GM12878 (cell line): Measurements from ENCODE around the gene MEIG1. TPM values are rescaled to one million over a fixed set of nuclear protein-coding genes. Genes with fewer than 3 reads are reported as not detected.

Experiments
- CBX5 ChIP-seq: sonication (generic); IDR thresholded peaks from 2 replicates; pipeline ENCODE4 v1.6.1; 2016; ENCODE audit warnings: low read depth, moderate library complexity, mild to moderate bottlenecking, inconsistent platforms
- EP300 ChIP-seq, 2 experiments: fragments of 150-350 bp in 1 of 2; IDR thresholded peaks; 2 replicates each; pipeline ENCODE4 v1.6.1; 2011 to 2012; ENCODE audit warnings: low read depth in 2 of 2, low read length in 2 of 2, borderline replicate concordance in 1 of 2, improper control_type of control experiment in 1 of 2, inconsistent platforms in 1 of 2; ENCODE audit not compliant: control insufficient read depth in 1 of 2
- ESRRA ChIP-seq: IDR thresholded peaks from 2 replicates; pipeline ENCODE4 v1.6.1; 2012; ENCODE audit warnings: mild to moderate bottlenecking, low read length, improper control_type of control experiment
- HDAC6 ChIP-seq: fragments of 200-600 bp; sonication (generic); IDR thresholded peaks from one replicate; pipeline ENCODE4 v1.8.0; 2017; ENCODE audit warnings: antibody characterized with exemption; ENCODE audit not compliant: unreplicated experiment
- IKZF1 ChIP-seq: fragments of 450-650 bp; conservative IDR thresholded peaks from 2 replicates; pipeline ENCODE4 v1.6.1; 2017; ENCODE audit warnings: antibody characterized with exemption, mild to moderate bottlenecking
- KAT2A ChIP-seq: conservative IDR thresholded peaks from 2 replicates; pipeline ENCODE4 v1.6.1; 2011; ENCODE audit warnings: low read depth, low read length; ENCODE audit not compliant: control insufficient read depth
- LARP7 ChIP-seq: fragments of 450-650 bp; IDR thresholded peaks from 2 replicates; pipeline ENCODE4 v1.6.1; 2017; ENCODE audit warnings: mild to moderate bottlenecking
- NR2C1 ChIP-seq: fragments of 450-650 bp; IDR thresholded peaks from 2 replicates; pipeline ENCODE4 v1.6.1; 2017; ENCODE audit warnings: antibody characterized with exemption, mild to moderate bottlenecking, moderate library complexity
- PAX5 ChIP-seq: IDR thresholded peaks from 2 replicates; pipeline ENCODE4 v1.6.1; 2011; ENCODE audit warnings: low read depth, low read length, borderline replicate concordance
- RB1 ChIP-seq: fragments of 450-650 bp; formaldehyde crosslinking; IDR thresholded peaks from 2 replicates; pipeline ENCODE4 v1.6.1; 2017; ENCODE audit warnings: mild to moderate bottlenecking, borderline replicate concordance
- RFX5 ChIP-seq: IDR thresholded peaks from 2 replicates; pipeline ENCODE4 v1.6.1; 2011; ENCODE audit warnings: low read depth, low read length, improper control_type of control experiment
- TCF7 ChIP-seq: IDR thresholded peaks from 2 replicates; pipeline ENCODE4 v1.6.1; 2014; ENCODE audit warnings: antibody characterized with exemption, borderline replicate concordance
- polyA plus RNA-seq, 11 experiments: library from polyadenylated mRNA; depleted of rRNA in 4 of 11; unstranded in 6 of 11; stranded (reverse) in 5 of 11; fragments of >200 nt; fragmentation: Nextera tagmentation in 4 of 11; fragmentation: Illumina TruSeq in 1 of 11; extraction: Ambion mirVana in 4 of 11; extraction: Trizol in 1 of 11; gene quantifications; 1 replicate in 1 of 11; 2 replicates in 10 of 11; pipeline versions ENCODE4 v1.2.1 to v1.2.3, GENCODE V29; 2011 to 2016; ENCODE audit warnings: inconsistent platforms in 2 of 11, missing spikeins in 2 of 11, low read depth in 1 of 11
- total RNA-seq, 4 experiments: library from RNA; depleted of rRNA in 3 of 4; stranded (reverse); fragments of >200 nt in 3 of 4; fragmentation: Illumina TruSeq in 1 of 4; extraction: Trizol in 1 of 4; gene quantifications; 2 replicates each; pipeline versions ENCODE4 v1.2.1 to v1.2.3, GENCODE V29; 2013 to 2021
- TF ChIP-seq, protein P1 (sequence below): fragments of 450-650 bp; IDR thresholded peaks from 2 replicates; pipeline ENCODE4 v1.6.1; 2018; ENCODE audit warnings: borderline replicate concordance, mild to moderate bottlenecking; ENCODE audit not compliant: partially characterized antibody
- TF ChIP-seq, protein P2 (sequence below): fragments of 450-650 bp; IDR thresholded peaks from 2 replicates; pipeline ENCODE4 v1.6.1; 2016; ENCODE audit warnings: mild to moderate bottlenecking
- TF ChIP-seq, protein P3 (sequence below): IDR thresholded peaks from 2 replicates; pipeline ENCODE4 v1.6.1; 2012; ENCODE audit warnings: mild to moderate bottlenecking, low read depth, low read length
- TF ChIP-seq, protein P4 (sequence below): IDR thresholded peaks from 2 replicates; pipeline ENCODE4 v1.6.1; 2011; ENCODE audit warnings: mild to moderate bottlenecking, low read depth, low read length, moderate library complexity; ENCODE audit not compliant: insufficient replicate concordance

MEIG1 gene
- total and polyA plus RNA-seq, 10 of the 15 experiments (the other 5 are each of a cell fraction or from before 2014, with no cell fraction given): 0.13 to 1.9 (median 0.80) TPM; not detected in 2

DNA sequence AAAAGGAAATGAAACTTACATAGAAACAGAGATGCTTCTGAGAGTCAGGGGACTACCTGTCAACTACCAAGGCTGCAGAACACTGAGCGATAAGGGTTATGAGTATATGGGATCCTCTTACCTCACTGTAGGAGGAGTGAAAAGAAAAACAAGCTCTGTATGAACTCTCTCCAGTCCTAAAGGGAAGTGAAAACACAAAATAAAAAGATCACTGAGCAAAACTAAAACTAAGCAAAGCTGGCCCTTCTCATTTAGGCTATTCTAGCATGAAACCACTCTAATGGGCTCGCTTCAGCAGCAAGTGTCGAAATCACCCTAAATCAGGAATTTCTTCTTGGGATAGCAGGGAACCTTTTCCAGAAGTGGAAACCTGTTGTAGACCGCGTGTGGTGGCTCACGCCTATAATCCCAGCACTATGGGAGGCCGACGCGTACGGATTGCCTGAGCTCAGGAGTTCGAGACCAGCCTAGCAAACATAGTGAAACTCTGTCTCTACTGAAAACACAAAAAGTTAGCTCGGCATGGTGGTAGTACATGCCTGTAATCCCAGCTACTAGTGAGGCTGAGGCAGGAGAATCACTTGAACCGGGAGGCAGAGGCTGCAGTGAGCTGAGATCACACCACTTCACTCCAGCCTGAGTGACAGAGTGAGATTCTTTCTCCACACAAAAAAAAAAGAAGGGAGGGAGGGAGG, 32.3 kb upstream of the MEIG1 start (continued):
- TF ChIP-seq, protein P1, sequence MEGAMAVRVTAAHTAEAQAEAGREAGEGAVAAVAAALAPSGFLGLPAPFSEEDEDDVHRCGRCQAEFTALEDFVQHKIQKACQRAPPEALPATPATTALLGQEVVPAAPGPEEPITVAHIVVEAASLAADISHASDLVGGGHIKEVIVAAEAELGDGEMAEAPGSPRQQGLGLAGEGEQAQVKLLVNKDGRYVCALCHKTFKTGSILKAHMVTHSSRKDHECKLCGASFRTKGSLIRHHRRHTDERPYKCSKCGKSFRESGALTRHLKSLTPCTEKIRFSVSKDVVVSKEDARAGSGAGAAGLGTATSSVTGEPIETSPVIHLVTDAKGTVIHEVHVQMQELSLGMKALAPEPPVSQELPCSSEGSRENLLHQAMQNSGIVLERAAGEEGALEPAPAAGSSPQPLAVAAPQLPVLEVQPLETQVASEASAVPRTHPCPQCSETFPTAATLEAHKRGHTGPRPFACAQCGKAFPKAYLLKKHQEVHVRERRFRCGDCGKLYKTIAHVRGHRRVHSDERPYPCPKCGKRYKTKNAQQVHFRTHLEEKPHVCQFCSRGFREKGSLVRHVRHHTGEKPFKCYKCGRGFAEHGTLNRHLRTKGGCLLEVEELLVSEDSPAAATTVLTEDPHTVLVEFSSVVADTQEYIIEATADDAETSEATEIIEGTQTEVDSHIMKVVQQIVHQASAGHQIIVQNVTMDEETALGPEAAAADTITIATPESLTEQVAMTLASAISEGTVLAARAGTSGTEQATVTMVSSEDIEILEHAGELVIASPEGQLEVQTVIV: no peak
- TF ChIP-seq EP300 (IDR thresholded peaks at IDR 0.05; ENCODE audit: borderline replicate concordance in 1 of 2, control insufficient read depth in 1 of 2, low read depth in 2 of 2, low read length in 2 of 2) (peak in 1 of 2 experiments; percentile 73; a peak in 2 of 4 replicates), NR2C1 (no peak), KAT2A (no peak), LARP7 (no peak), PAX5 (peak; percentile 29; the same call in 1 of the 2 replicates), CBX5 (peak; percentile 50; the same call in 1 of the 2 replicates), IKZF1 (peak; percentile 94), RFX5 (no peak), HDAC6 (no peak), TCF7 (no peak; the same call in 1 of the 2 replicates), ESRRA (no peak), RB1 (no peak)
- TF ChIP-seq, protein P2, sequence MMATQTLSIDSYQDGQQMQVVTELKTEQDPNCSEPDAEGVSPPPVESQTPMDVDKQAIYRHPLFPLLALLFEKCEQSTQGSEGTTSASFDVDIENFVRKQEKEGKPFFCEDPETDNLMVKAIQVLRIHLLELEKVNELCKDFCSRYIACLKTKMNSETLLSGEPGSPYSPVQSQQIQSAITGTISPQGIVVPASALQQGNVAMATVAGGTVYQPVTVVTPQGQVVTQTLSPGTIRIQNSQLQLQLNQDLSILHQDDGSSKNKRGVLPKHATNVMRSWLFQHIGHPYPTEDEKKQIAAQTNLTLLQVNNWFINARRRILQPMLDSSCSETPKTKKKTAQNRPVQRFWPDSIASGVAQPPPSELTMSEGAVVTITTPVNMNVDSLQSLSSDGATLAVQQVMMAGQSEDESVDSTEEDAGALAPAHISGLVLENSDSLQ: peak; percentile 24; the same call in 1 of the 2 replicates
- TF ChIP-seq, protein P3, sequence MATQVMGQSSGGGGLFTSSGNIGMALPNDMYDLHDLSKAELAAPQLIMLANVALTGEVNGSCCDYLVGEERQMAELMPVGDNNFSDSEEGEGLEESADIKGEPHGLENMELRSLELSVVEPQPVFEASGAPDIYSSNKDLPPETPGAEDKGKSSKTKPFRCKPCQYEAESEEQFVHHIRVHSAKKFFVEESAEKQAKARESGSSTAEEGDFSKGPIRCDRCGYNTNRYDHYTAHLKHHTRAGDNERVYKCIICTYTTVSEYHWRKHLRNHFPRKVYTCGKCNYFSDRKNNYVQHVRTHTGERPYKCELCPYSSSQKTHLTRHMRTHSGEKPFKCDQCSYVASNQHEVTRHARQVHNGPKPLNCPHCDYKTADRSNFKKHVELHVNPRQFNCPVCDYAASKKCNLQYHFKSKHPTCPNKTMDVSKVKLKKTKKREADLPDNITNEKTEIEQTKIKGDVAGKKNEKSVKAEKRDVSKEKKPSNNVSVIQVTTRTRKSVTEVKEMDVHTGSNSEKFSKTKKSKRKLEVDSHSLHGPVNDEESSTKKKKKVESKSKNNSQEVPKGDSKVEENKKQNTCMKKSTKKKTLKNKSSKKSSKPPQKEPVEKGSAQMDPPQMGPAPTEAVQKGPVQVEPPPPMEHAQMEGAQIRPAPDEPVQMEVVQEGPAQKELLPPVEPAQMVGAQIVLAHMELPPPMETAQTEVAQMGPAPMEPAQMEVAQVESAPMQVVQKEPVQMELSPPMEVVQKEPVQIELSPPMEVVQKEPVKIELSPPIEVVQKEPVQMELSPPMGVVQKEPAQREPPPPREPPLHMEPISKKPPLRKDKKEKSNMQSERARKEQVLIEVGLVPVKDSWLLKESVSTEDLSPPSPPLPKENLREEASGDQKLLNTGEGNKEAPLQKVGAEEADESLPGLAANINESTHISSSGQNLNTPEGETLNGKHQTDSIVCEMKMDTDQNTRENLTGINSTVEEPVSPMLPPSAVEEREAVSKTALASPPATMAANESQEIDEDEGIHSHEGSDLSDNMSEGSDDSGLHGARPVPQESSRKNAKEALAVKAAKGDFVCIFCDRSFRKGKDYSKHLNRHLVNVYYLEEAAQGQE: no peak
- TF ChIP-seq, protein P4, sequence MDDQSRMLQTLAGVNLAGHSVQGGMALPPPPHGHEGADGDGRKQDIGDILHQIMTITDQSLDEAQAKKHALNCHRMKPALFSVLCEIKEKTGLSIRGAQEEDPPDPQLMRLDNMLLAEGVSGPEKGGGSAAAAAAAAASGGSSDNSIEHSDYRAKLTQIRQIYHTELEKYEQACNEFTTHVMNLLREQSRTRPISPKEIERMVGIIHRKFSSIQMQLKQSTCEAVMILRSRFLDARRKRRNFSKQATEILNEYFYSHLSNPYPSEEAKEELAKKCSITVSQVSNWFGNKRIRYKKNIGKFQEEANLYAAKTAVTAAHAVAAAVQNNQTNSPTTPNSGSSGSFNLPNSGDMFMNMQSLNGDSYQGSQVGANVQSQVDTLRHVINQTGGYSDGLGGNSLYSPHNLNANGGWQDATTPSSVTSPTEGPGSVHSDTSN: no peak
